Measurements from ENCODE around the gene GRM5. TPM values are rescaled to one million over a fixed set of nuclear protein-coding genes. Genes with fewer than 3 reads are reported as not detected.
"Not testable (repeated sequence)": the region's sequence is repeated elsewhere in the genome, so short reads cannot be mapped to it uniquely, and the experiment has no call there.

GRM5 gene
- total RNA-seq, 4 donors from 2014 or later, result not detected

DNA sequence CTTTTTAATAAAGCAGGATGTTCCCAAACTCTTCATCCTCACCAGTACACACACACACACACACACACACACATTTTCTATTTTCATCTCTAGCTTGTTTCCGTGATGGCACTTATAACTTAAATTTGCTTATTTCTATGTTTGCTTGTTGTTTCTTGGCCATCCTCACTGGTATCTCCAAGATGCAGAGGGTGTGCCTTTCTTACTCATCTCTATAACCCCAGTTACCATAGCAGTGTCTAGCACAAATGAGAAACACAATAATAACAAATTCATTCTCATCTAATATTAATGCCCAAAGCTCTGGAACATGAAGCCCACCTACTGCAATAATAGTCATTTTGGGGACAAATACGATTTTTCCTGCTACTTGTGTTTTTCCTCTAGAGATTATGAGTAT is 156.3 kb downstream of the GRM5 start:
- H3K4me1 ChIP-seq, result no peaks in the 10 kb centered on the region
- H3K9me3 ChIP-seq, result no peaks in the 10 kb centered on the region
- no peak for DNase-seq
- H3K27me3 ChIP-seq, result no peaks in the 10 kb centered on the region
- in situ Hi-C loops (cut with MboI; ENCODE audit: low pct_ligation_motif_present in 1 of 4, low pct_unique_long_range_greater_than_20kb in 1 of 4, low sequenced_read_pairs in 3 of 4), result no loop called here
- no peaks in the 10 kb centered on the region for H3K36me3 ChIP-seq
- 75 to 80% methylated on average over 2 of the region's 2 CpGs for WGBS, 2 donors (ENCODE audit: low coverage in 1 of 2)
- TF ChIP-seq EP300 (IDR thresholded peaks at IDR 0.05; ENCODE audit: low read depth), result no peak
- TF ChIP-seq POLR2AphosphoS5 (IDR thresholded peaks at IDR 0.05), result no peak
- TF ChIP-seq POLR2A (IDR thresholded peaks at IDR 0.05), result no peak
- TF ChIP-seq, protein P1, sequence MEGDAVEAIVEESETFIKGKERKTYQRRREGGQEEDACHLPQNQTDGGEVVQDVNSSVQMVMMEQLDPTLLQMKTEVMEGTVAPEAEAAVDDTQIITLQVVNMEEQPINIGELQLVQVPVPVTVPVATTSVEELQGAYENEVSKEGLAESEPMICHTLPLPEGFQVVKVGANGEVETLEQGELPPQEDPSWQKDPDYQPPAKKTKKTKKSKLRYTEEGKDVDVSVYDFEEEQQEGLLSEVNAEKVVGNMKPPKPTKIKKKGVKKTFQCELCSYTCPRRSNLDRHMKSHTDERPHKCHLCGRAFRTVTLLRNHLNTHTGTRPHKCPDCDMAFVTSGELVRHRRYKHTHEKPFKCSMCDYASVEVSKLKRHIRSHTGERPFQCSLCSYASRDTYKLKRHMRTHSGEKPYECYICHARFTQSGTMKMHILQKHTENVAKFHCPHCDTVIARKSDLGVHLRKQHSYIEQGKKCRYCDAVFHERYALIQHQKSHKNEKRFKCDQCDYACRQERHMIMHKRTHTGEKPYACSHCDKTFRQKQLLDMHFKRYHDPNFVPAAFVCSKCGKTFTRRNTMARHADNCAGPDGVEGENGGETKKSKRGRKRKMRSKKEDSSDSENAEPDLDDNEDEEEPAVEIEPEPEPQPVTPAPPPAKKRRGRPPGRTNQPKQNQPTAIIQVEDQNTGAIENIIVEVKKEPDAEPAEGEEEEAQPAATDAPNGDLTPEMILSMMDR (IDR thresholded peaks at IDR 0.05), result no peak
- no peak overlapping the region for H3K27ac ChIP-seq
- intact Hi-C loops (cut with DNase I; ENCODE audit: low total_unique reads), result no loop called here
- no peak overlapping the region for H3K4me3 ChIP-seq

DNA sequence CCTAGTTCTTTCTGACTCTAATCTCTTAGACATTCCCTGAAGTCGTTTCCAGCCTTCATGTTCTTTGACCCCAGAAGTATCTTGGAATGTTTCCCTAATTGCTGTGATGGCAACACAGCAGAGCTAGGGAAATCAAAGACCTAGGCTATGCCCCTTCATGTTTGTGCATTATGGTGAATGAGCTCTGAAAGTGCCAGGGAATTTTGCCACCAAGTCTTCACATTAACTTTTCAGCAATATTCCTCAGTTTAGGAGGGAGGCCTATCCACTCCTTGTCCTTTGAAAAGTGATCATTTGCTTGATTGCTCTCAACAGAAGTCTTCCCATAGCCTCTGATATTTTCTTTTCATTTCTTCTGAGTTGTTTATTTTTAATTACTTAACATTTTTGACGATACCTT is 164.3 kb downstream of the GRM5 start:
- intact Hi-C loops (cut with DNase I; ENCODE audit: low total_unique reads); H3K4me3 ChIP-seq; H3K9me3 ChIP-seq; H3K4me1 ChIP-seq; H3K36me3 ChIP-seq; DNase-seq; in situ Hi-C loops (cut with MboI; ENCODE audit: low pct_ligation_motif_present in 1 of 4, low pct_unique_long_range_greater_than_20kb in 1 of 4, low sequenced_read_pairs in 3 of 4); H3K27ac ChIP-seq; H3K27me3 ChIP-seq: not testable (repeated sequence)
- WGBS, 2 donors (ENCODE audit: low coverage in 1 of 2), result 65 to 70% methylated on average over 2 of the region's 2 CpGs

DNA sequence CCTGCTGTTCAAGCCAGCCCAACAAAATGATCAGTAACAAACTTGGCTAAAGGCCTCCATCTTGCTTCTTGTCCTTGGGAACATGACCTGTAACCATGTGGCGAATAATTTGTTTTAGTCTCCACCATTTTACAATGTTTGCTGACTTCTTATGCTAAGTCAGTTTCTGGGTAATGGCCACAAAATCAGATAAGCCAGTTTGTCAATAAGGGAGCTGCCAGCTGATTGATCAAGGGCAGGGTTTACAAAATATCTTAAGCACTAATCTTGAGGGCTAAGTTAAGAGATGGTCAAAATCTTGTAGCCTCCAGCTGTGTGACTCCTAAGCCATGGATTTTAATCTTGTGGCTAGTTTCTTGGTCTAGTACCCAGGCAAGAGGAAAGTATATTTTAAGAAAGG is 176.9 kb downstream of the GRM5 start:
- intact Hi-C loops (cut with DNase I; ENCODE audit: low total_unique reads); H3K4me1 ChIP-seq; H3K9me3 ChIP-seq; H3K36me3 ChIP-seq; in situ Hi-C loops (cut with MboI; ENCODE audit: low pct_ligation_motif_present in 1 of 4, low pct_unique_long_range_greater_than_20kb in 1 of 4, low sequenced_read_pairs in 3 of 4); H3K27ac ChIP-seq; DNase-seq; H3K4me3 ChIP-seq; H3K27me3 ChIP-seq: not testable (repeated sequence)
- WGBS, 2 donors (ENCODE audit: low coverage in 1 of 2), result 71 to 83% methylated on average over 1 of the region's 1 CpG

DNA sequence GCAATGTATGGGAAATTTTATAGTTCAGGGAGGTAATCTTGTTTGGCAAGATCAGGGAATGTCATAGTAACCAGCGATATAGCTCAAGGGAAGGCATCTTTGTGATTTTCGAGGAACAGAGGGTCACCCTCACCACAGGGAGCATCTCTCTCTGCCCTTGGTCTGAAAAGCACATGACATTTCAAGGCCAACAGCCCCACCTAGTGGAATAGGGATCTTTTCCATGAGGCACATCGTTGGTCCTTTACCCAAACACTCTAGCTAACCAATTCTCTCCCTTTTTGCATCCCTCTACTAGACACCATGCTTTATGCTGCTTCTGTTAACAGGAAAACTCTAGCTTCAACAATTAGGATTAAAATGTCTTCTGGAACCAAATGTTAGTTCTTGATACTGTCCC is 179.0 kb downstream of the GRM5 start:
- no peak overlapping the region for H3K27ac ChIP-seq
- H3K9me3 ChIP-seq, result no peaks in the 10 kb centered on the region
- H3K27me3 ChIP-seq, result no peaks in the 10 kb centered on the region
- 0 to 56% methylated on average over 1 to 3 of the region's 3 CpGs for WGBS, 2 donors (ENCODE audit: low coverage in 1 of 2)
- no peaks in the 10 kb centered on the region for H3K36me3 ChIP-seq
- H3K4me1 ChIP-seq, result no peaks in the 10 kb centered on the region
- no peak overlapping the region for H3K4me3 ChIP-seq
- in situ Hi-C loops (cut with MboI; ENCODE audit: low pct_ligation_motif_present in 1 of 4, low pct_unique_long_range_greater_than_20kb in 1 of 4, low sequenced_read_pairs in 3 of 4) (no loop called here), intact Hi-C loops (cut with DNase I; ENCODE audit: low total_unique reads) (no loop called here)
- DNase-seq, result peak; percentile 11
- TF ChIP-seq, protein P1 (IDR thresholded peaks at IDR 0.05), result peak in 4 of 5 experiments; percentile 26 to 35 (median 28)
- TF ChIP-seq POLR2AphosphoS5 (IDR thresholded peaks at IDR 0.05), result no peak

DNA sequence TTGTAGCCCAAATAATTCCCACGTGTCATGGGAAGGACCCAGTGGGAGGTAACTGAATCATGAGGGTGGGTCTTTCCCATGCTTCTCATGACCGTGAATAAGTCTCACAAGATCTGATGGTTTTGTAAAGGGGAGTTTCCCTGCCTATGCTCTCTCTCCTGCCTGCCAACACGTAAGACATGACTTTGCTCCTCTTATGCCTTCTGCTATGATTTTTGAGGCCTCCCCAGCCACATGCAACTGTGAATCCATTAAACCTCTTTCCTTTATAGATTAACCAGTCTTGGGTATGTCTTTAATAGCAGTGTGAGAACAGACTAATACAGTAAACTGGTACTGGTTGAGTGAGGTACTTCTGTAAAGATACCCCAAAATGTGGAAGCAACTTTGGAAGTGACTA is 183.0 kb downstream of the GRM5 start:
- H3K4me1 ChIP-seq; in situ Hi-C loops (cut with MboI; ENCODE audit: low pct_ligation_motif_present in 1 of 4, low pct_unique_long_range_greater_than_20kb in 1 of 4, low sequenced_read_pairs in 3 of 4); DNase-seq; H3K27ac ChIP-seq; intact Hi-C loops (cut with DNase I; ENCODE audit: low total_unique reads); H3K9me3 ChIP-seq; H3K27me3 ChIP-seq; H3K36me3 ChIP-seq; H3K4me3 ChIP-seq: not testable (repeated sequence)
- 79 to 83% methylated on average over 3 of the region's 3 CpGs for WGBS, 2 donors (ENCODE audit: low coverage in 1 of 2)

GRCh38 chr11:88861618-88862017 is 204.2 kb downstream of the GRM5 start:
- in situ Hi-C loops (cut with MboI; ENCODE audit: low pct_ligation_motif_present in 1 of 4, low pct_unique_long_range_greater_than_20kb in 1 of 4, low sequenced_read_pairs in 3 of 4), result no loop called here
- DNase-seq, result no peak
- no peak overlapping the region for H3K4me3 ChIP-seq
- no peak overlapping the region for H3K27ac ChIP-seq
- intact Hi-C loops (cut with DNase I; ENCODE audit: low total_unique reads), result no loop called here
- H3K27me3 ChIP-seq, result no peaks in the 10 kb centered on the region
- no peak for TF ChIP-seq EP300 (IDR thresholded peaks at IDR 0.05; ENCODE audit: low read depth)
- TF ChIP-seq POLR2AphosphoS5 (IDR thresholded peaks at IDR 0.05), result no peak
- no peak for TF ChIP-seq POLR2A (IDR thresholded peaks at IDR 0.05)
- no peaks in the 10 kb centered on the region for H3K9me3 ChIP-seq
- H3K4me1 ChIP-seq, result no peaks in the 10 kb centered on the region
- no peaks in the 10 kb centered on the region for H3K36me3 ChIP-seq

DNA sequence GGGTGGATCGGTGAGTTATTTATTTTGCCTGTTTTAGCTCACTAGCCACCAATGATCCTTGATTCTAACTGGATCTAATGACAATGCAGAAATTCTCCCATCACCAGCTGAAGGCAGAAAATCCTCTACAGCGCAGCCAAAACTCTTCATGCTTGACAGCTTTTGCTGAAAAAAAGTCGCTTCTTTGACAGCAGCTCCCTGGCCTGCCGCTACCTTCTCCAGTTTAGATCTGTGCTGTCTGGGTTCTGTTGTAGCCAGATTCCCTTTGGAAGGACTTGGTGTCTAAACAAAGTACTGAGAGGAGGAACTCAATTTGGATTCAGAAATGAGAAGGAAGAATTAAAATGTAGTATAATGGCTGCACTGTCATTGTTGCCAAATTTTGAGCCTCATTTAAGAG is 205.4 kb downstream of the GRM5 start:
- H3K4me3 ChIP-seq; H3K27ac ChIP-seq; H3K27me3 ChIP-seq; H3K9me3 ChIP-seq; in situ Hi-C loops (cut with MboI; ENCODE audit: low pct_ligation_motif_present in 1 of 4, low pct_unique_long_range_greater_than_20kb in 1 of 4, low sequenced_read_pairs in 3 of 4); H3K4me1 ChIP-seq; DNase-seq; intact Hi-C loops (cut with DNase I; ENCODE audit: low total_unique reads); H3K36me3 ChIP-seq: not testable (repeated sequence)
- WGBS, 2 donors (ENCODE audit: low coverage in 1 of 2), result 60 to 84% methylated on average over 1 to 4 of the region's 4 CpGs

DNA sequence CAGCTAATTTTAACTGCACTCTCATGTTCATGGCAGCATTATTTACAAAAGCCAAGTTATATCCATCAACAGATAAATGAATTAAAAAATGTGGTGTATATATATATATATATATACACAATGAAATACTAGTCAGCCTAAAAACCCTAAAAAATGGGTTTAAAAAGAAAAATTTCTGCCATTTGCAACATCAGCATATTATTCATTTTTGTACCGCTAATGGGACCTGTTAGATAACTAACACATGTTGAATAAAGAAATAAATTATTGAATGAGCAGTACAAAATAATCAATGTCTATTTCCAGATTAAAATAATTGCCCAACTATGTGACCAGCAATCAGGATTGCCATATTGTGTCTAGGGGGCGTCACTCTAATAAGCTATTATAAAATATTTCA is 211.8 kb downstream of the GRM5 start:
- H3K27me3 ChIP-seq; H3K27ac ChIP-seq; H3K4me3 ChIP-seq; H3K4me1 ChIP-seq; intact Hi-C loops (cut with DNase I; ENCODE audit: low total_unique reads); H3K36me3 ChIP-seq; DNase-seq; H3K9me3 ChIP-seq; in situ Hi-C loops (cut with MboI; ENCODE audit: low pct_ligation_motif_present in 1 of 4, low pct_unique_long_range_greater_than_20kb in 1 of 4, low sequenced_read_pairs in 3 of 4): not testable (repeated sequence)
- 91 to 92% methylated on average over 2 of the region's 2 CpGs for whole genome bisulfite sequencing, 2 donors (ENCODE audit: low coverage in 1 of 2)

GRCh38 chr11:88851547-88851946 is 214.2 kb downstream of the GRM5 start:
- H3K9me3 ChIP-seq; H3K4me3 ChIP-seq; DNase-seq; H3K27ac ChIP-seq; H3K27me3 ChIP-seq; in situ Hi-C loops (cut with MboI; ENCODE audit: low pct_ligation_motif_present in 1 of 4, low pct_unique_long_range_greater_than_20kb in 1 of 4, low sequenced_read_pairs in 3 of 4); H3K4me1 ChIP-seq; intact Hi-C loops (cut with DNase I; ENCODE audit: low total_unique reads); H3K36me3 ChIP-seq: not testable (repeated sequence)

All from transverse colon (tissue), 4 donors.